ENCODE measurements around the gene LINS1. TPM values are rescaled to one million over a fixed set of nuclear protein-coding genes. Genes with fewer than 3 reads are reported as not detected.

The LINS1 gene
- total RNA-seq = 14.5 TPM

DNA sequence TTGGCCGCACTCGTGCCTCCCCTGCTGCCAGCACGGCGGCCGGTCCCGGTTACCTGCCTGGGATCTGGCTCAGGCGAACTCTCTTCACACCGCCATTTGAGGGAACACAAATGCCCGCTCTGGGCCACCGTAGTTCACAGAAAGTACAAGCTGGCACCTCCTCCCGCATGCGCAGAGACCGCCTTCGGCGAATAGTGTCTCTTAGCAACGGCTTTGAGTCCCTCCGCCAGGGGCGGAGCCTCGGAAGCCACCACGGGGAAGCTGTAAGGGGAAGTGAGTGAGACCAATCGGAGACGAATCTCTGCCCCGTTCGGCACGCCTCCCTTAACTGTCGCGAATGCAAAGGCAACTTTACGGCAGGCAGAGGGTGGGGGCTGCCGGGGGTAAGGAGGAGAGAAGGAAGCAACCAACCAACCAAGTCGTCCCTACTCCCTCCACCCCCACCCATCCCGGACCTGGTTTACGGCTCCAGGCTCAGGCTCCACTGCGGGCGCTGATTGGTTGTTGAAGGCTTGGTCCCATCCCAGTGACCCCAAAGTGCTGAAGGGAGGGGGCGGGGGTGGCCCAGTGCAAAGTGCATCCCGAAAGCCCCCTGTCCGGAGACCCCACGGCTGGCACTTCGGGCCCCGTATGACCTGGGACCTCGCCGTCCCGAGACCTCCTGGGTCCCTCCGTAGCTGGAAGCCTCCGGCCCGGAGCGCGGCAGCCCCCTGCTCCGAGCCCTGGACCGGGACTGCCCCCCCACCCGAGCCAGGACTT, at the start of gene LINS1, which contains the start of gene ASB7:
TSS of gene LINS1 (minus strand) at position 121 of the 759 bp plus-strand sequence. CDS start 21,342 bp downstream, outside the sequence.
TSS of gene ASB7 (plus strand) at position 526 of the 759 bp plus-strand sequence. CDS start 9,628 bp downstream, outside the sequence.
- peak within 1 kb of the TSS; percentile 89 for H3K27ac ChIP-seq
- intact Hi-C loops (cut with DNase I) = no loop called here
- TF ChIP-seq CTCF (IDR thresholded peaks at IDR 0.05) (no peak), POLR2AphosphoS5 (IDR thresholded peaks at IDR 0.05; ENCODE audit: insufficient read depth in 1 of 2, low read depth in 1 of 2) (peak; percentile 89 to 99), POLR2A (IDR thresholded peaks at IDR 0.05) (no peak)
- no peaks in the 10 kb centered on the region for H3K9me3 ChIP-seq
- H3K36me3 ChIP-seq = peaks cover 0 to 10% of the 10 kb centered on the region in 2 donors
- H3K4me3 ChIP-seq = peak within 1 kb of the TSS; percentile 92 to 93
- peak; percentile 100 for DNase-seq (ENCODE audit: extremely low spot score in 2 of 2)
- peaks cover 37% of the 10 kb centered on the region for H3K4me1 ChIP-seq
- H3K27me3 ChIP-seq = no peaks in the 10 kb centered on the region

DNA sequence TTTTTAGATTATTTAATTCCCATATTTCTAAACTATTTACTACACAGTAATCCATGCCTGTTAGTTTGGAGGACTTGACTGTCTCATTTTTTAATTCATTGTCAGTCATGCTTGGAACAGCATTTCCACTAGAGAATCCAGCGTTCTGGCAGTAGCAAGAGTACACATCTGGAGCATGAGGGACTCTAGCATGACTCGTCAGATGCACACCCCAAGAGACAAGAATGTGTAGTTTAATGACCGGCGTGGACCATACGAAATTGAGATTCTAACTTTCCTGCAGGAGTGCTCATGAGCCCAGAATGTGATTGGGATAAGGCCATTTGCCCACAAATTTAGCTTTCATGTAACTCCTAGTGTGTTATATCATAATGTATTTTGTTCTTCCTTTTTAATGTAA, 49.3 kb upstream of the LINS1 start:
- no peaks in the 10 kb centered on the region for H3K27me3 ChIP-seq
- no peak overlapping the region for H3K4me3 ChIP-seq
- H3K36me3 ChIP-seq = no peaks in the 10 kb centered on the region
- no peak for DNase-seq (ENCODE audit: extremely low spot score in 2 of 2)
- intact Hi-C loops (cut with DNase I) = no loop called here
- H3K27ac ChIP-seq = no peak overlapping the region
- TF ChIP-seq POLR2AphosphoS5 (IDR thresholded peaks at IDR 0.05; ENCODE audit: insufficient read depth in 1 of 2, low read depth in 1 of 2) (no peak), POLR2A (IDR thresholded peaks at IDR 0.05) (no peak), CTCF (IDR thresholded peaks at IDR 0.05) (no peak)
- H3K9me3 ChIP-seq = no peaks in the 10 kb centered on the region
- H3K4me1 ChIP-seq = no peaks in the 10 kb centered on the region

DNA sequence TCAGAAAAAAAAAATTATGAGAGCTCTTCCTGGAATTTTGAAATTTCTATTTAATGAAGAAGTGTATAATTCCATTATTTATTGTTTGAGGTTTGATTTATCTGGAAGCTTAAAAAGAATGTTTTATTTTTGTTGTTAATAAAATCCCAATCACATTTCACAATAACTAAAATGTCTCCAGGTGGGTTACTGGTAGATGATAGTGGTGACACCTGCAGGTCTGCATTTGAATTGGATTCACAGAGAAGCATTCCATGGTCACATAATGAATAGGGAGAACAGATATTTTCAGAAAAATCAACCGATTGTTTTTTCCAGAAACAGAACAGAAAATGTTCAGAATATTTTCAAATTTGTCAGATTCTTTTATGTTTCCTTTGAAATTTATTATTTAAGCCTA, 48.7 kb upstream of the LINS1 start:
- Histone ChIP-seq H3K36me3 (no peaks in the 10 kb centered on the region), H3K27me3 (no peaks in the 10 kb centered on the region), H3K4me1 (no peaks in the 10 kb centered on the region), H3K4me3 (no peak overlapping the region), H3K9me3 (no peaks in the 10 kb centered on the region), H3K27ac (no peak overlapping the region)
- intact Hi-C loops (cut with DNase I) = no loop called here
- TF ChIP-seq POLR2AphosphoS5 (IDR thresholded peaks at IDR 0.05; ENCODE audit: insufficient read depth in 1 of 2, low read depth in 1 of 2) = no peak
- DNase-seq (ENCODE audit: extremely low spot score in 2 of 2) = no peak

DNA sequence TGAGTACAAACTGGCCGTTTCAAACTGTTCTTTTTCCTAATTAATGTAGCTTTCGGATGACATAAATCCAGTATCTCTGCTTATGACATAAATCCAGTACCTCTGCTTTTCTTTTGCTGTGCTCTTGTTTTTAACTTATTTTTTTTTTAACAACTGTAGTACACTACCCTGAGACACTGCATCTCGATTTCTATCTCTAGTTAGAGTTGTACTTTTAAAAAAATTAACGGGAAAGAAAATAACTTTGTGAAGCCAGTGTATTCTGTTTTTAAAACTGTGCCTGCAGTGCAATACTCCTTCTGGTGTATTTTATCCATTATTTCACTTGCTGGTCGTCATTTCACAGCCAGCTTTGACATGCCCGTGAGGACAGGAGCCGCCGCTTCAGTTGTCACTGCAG, 47.0 kb upstream of the LINS1 start:
- Histone ChIP-seq H3K27me3 (no peaks in the 10 kb centered on the region), H3K27ac (no peak overlapping the region), H3K4me1 (no peaks in the 10 kb centered on the region), H3K36me3 (no peaks in the 10 kb centered on the region), H3K4me3 (no peak overlapping the region), H3K9me3 (no peaks in the 10 kb centered on the region)
- no peak for DNase-seq (ENCODE audit: extremely low spot score in 2 of 2)
- intact Hi-C loops (cut with DNase I) = no loop called here
- no peak for TF ChIP-seq CTCF (IDR thresholded peaks at IDR 0.05)
- no peak for TF ChIP-seq POLR2AphosphoS5 (IDR thresholded peaks at IDR 0.05; ENCODE audit: insufficient read depth in 1 of 2, low read depth in 1 of 2)
- TF ChIP-seq POLR2A (IDR thresholded peaks at IDR 0.05) = no peak

GRCh38 chr15:100645671-100646070, 43.7 kb upstream of the LINS1 start:
- Histone ChIP-seq H3K27ac (no peak overlapping the region), H3K27me3 (no peaks in the 10 kb centered on the region), H3K9me3 (no peaks in the 10 kb centered on the region), H3K36me3 (no peaks in the 10 kb centered on the region), H3K4me1 (no peaks in the 10 kb centered on the region), H3K4me3 (no peak overlapping the region)
- intact Hi-C loops (cut with DNase I) = no loop called here
- DNase-seq (ENCODE audit: extremely low spot score in 2 of 2) = no peak
- TF ChIP-seq CTCF (IDR thresholded peaks at IDR 0.05) (no peak), POLR2A (IDR thresholded peaks at IDR 0.05) (no peak), POLR2AphosphoS5 (IDR thresholded peaks at IDR 0.05; ENCODE audit: insufficient read depth in 1 of 2, low read depth in 1 of 2) (no peak)
